Measurements from ENCODE around the gene ITGA8. TPM values are rescaled to one million over a fixed set of nuclear protein-coding genes. Genes with fewer than 3 reads are reported as not detected.

ITGA8 gene
- total and polyA plus RNA-seq, 2 of the 4 experiments (the other 2 are of a cell fraction) = under 0.01 to 0.02 TPM

GRCh38 chr10:15548331-15548730, 171.4 kb downstream of the ITGA8 start:
- no peak overlapping the region for H2BK20ac ChIP-seq (ENCODE audit: low read depth, low read length)
- ATAC-seq (ENCODE audit: low read depth) (no peak), DNase-seq (no peak)
- no peak overlapping the region for H4K8ac ChIP-seq (ENCODE audit: low read depth in 2 of 2, low read length in 2 of 2)
- no peak overlapping the region for H3K18ac ChIP-seq (ENCODE audit: low read depth, low read length)
- H2AFZ ChIP-seq (replicated peaks; ENCODE audit: low read length, poor library complexity) = no peak overlapping the region
- H3K14ac ChIP-seq (replicated peaks; ENCODE audit: low read depth, low read length) = no peak overlapping the region
- no peak overlapping the region for H3K56ac ChIP-seq (ENCODE audit: extremely low read depth, insufficient read depth, low read length)
- WGBS, 2 experiments (ENCODE audit: extremely low coverage in 2 of 2, insufficient read length in 1 of 2) = no CpG with 5 or more reads among the region's 8 CpGs
- no peaks in the 10 kb centered on the region for H3K36me3 ChIP-seq (ENCODE audit: control insufficient read depth, insufficient read depth, low read length)
- in situ Hi-C loops (cut with MboI; ENCODE audit: low sequenced_read_pairs) = no loop called here
- H4K5ac ChIP-seq (ENCODE audit: low read depth, low read length) = no peak overlapping the region
- dilution Hi-C loops (cut with HindIII; ENCODE audit: low sequenced_read_pairs, unreplicated experiment) = no loop called here
- H4K91ac ChIP-seq (ENCODE audit: insufficient read depth, low read depth, low read length) = no peak overlapping the region
- no peak overlapping the region for H3K4me2 ChIP-seq (ENCODE audit: low read depth, low read length)
- no peak overlapping the region for H2AK9ac ChIP-seq (replicated peaks; ENCODE audit: low read depth, low read length, poor library complexity)
- H3K27ac ChIP-seq (ENCODE audit: insufficient read depth, low read length) = no peak overlapping the region
- H2BK120ac ChIP-seq (ENCODE audit: low read depth, low read length) = no peak overlapping the region
- no peak overlapping the region for H3K4me3 ChIP-seq (ENCODE audit: insufficient read depth, low read depth, low read length)
- ChIA-PET CTCF (no interaction called here), POLR2A (ENCODE audit: unreplicated experiment) (no interaction called here)
- peaks cover 6% of the 10 kb centered on the region for H3K9me3 ChIP-seq (ENCODE audit: control insufficient read depth, insufficient read depth, low read length)
- no peak overlapping the region for H3K23ac ChIP-seq (ENCODE audit: low read depth, low read length)
- intact Hi-C loops (cut with micrococcal nuclease) = no loop called here
- no peaks in the 10 kb centered on the region for H3K4me1 ChIP-seq (ENCODE audit: control insufficient read depth, insufficient read depth, low read length)
- H3K4ac ChIP-seq (ENCODE audit: low read depth, low read length) = no peak overlapping the region
- TF ChIP-seq MXI1 (IDR thresholded peaks at IDR 0.05; ENCODE audit: borderline replicate concordance, low read depth, low read length) (no peak), POLR2A (IDR thresholded peaks at IDR 0.05; ENCODE audit: low read depth, low read length) (no peak), MAZ (IDR thresholded peaks at IDR 0.05; ENCODE audit: borderline replicate concordance, low read depth, low read length) (no peak), USF2 (IDR thresholded peaks at IDR 0.05; ENCODE audit: low read depth, low read length) (no peak), CHD1 (IDR thresholded peaks at IDR 0.05; ENCODE audit: low read depth, low read length) (no peak), RFX5 (IDR thresholded peaks at IDR 0.05; ENCODE audit: low read depth, low read length) (no peak), SMC3 (IDR thresholded peaks at IDR 0.05; ENCODE audit: low read depth, low read length) (no peak), BHLHE40 (IDR thresholded peaks at IDR 0.05; ENCODE audit: low read depth, low read length) (no peak), RCOR1 (IDR thresholded peaks at IDR 0.05; ENCODE audit: insufficient replicate concordance, low read length) (no peak), RAD21 (IDR thresholded peaks at IDR 0.05; ENCODE audit: low read length) (no peak), MAFK (IDR thresholded peaks at IDR 0.05; ENCODE audit: low read depth, low read length) (no peak)
- H3K9me1 ChIP-seq (ENCODE audit: insufficient read depth, low read length) = no peaks in the 10 kb centered on the region
- no peak overlapping the region for H2AK5ac ChIP-seq (ENCODE audit: low read depth, low read length)
- peaks cover 2% of the 10 kb centered on the region; the same call in 1 of the 2 replicates for H3K27me3 ChIP-seq (ENCODE audit: control insufficient read depth, insufficient read depth, low read length)
- no TSS peak for BruUV-seq (replicated peaks)
- no peaks in the 10 kb centered on the region for H4K20me1 ChIP-seq (ENCODE audit: insufficient read depth, low read length)
- no peaks in the 10 kb centered on the region for H3K79me1 ChIP-seq (ENCODE audit: low read depth in 1 of 2, low read length in 2 of 2)
- no peak overlapping the region for H2BK5ac ChIP-seq (ENCODE audit: low read depth, low read length, poor library complexity, severe bottlenecking)
- no peak overlapping the region for H2BK15ac ChIP-seq (ENCODE audit: low read depth, low read length)
- H3K9ac ChIP-seq (ENCODE audit: low read depth, low read length) = no peak overlapping the region
